Esophagus muscularis mucosa (tissue), 3 donors: ENCODE measurements around the gene KIF14.

Experiments used
- POLR2A ChIP-seq: fragments of 450-650 bp; IDR thresholded peaks from one replicate; pipeline ENCODE4 v1.6.1; 2017; ENCODE audit warnings: antibody characterized with exemption, moderate library complexity, mild to moderate bottlenecking, low read depth
- POLR2AphosphoS5 ChIP-seq, 2 donors: sonication (generic); formaldehyde crosslinking; IDR thresholded peaks; one replicate each; pipeline ENCODE4 v1.6.1; 2017; ENCODE audit warnings: antibody characterized with exemption in 2 of 2
- TF ChIP-seq, protein P1 (sequence below), 3 experiments: fragments of 200-600 bp in 2 of 3; fragments of 450-650 bp in 1 of 3; sonication (generic) in 2 of 3; IDR thresholded peaks; one replicate each; pipeline ENCODE4 v1.5.1; 2017 to 2019; ENCODE audit warnings: antibody characterized with exemption in 3 of 3, mild to moderate bottlenecking in 2 of 3, moderate library complexity in 1 of 3

DNA sequence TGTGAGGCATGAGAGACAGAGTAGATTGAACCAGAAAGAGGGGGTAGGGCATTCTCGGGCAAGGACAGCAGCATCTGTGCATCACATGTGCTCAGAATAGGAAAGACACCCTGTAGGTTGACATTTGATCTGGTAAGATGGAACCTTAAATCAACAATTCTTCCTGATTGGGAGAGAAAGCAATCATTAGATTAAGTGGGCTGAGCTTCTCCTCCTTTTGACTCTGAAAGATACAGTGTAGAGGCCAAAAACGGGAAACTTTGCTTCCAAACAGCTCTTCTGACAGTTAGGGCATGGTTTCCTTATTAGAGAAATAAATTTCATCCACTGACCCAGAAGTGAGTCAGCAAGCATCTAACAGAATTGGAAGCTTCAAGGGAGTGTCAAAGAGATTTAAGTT lies 9.7 kb downstream of the KIF14 start:
- TF ChIP-seq POLR2A (no peak), POLR2AphosphoS5 (IDR thresholded peaks at IDR 0.05) (no peak)
- TF ChIP-seq, protein P1, sequence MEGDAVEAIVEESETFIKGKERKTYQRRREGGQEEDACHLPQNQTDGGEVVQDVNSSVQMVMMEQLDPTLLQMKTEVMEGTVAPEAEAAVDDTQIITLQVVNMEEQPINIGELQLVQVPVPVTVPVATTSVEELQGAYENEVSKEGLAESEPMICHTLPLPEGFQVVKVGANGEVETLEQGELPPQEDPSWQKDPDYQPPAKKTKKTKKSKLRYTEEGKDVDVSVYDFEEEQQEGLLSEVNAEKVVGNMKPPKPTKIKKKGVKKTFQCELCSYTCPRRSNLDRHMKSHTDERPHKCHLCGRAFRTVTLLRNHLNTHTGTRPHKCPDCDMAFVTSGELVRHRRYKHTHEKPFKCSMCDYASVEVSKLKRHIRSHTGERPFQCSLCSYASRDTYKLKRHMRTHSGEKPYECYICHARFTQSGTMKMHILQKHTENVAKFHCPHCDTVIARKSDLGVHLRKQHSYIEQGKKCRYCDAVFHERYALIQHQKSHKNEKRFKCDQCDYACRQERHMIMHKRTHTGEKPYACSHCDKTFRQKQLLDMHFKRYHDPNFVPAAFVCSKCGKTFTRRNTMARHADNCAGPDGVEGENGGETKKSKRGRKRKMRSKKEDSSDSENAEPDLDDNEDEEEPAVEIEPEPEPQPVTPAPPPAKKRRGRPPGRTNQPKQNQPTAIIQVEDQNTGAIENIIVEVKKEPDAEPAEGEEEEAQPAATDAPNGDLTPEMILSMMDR (IDR thresholded peaks at IDR 0.05): no peak
